ENCODE data around the gene TUSC7. TPM values are rescaled to one million over a fixed set of nuclear protein-coding genes. Genes with fewer than 3 reads are reported as not detected.

TUSC7 gene
- total and polyA plus RNA-seq, 2 experiments from 2014 or later = 0.21 TPM; not detected in 1

- Histone ChIP-seq H3K36me3 (ENCODE audit: low read depth) (no peaks in the 10 kb centered on the region), H3K27ac (no peak overlapping the region), H3K4me1 (ENCODE audit: insufficient read depth) (no peaks in the 10 kb centered on the region), H2AFZ (no peak overlapping the region), H3F3A (ENCODE audit: insufficient read depth) (no peaks in the 10 kb centered on the region), H4K20me1 (ENCODE audit: insufficient read depth) (no peaks in the 10 kb centered on the region), H3K9me2 (ENCODE audit: insufficient read depth) (no peaks in the 10 kb centered on the region), H3K4me2 (ENCODE audit: unreplicated experiment) (no peak overlapping the region), H3K9ac (no peak overlapping the region), H3K4me3 (no peak overlapping the region), H3K27me3 (replicated peaks; ENCODE audit: insufficient read depth) (no peaks in the 10 kb centered on the region), H3K9me3 (ENCODE audit: low read depth) (no peaks in the 10 kb centered on the region), H3K79me2 (ENCODE audit: insufficient read depth) (no peaks in the 10 kb centered on the region)
- in situ Hi-C loops (cut with MboI) = no loop called here
- no peak for DNase-seq
- TF ChIP-seq EZH2phosphoT487 (IDR thresholded peaks at IDR 0.05; ENCODE audit: insufficient read depth, low read depth) (no peak), EZH2 (IDR thresholded peaks at IDR 0.05; ENCODE audit: insufficient read depth, poor library complexity, severe bottlenecking) (no peak)
Observed at GRCh38 chr3:116701070-116701469, 8.5 kb upstream of the TUSC7 start.

- no peak overlapping the region for H3K4me2 ChIP-seq (ENCODE audit: unreplicated experiment)
- H3K36me3 ChIP-seq (ENCODE audit: low read depth) = no peaks in the 10 kb centered on the region
- no peak overlapping the region for H3K4me3 ChIP-seq
- H3F3A ChIP-seq (ENCODE audit: insufficient read depth) = no peaks in the 10 kb centered on the region
- TF ChIP-seq EZH2 (IDR thresholded peaks at IDR 0.05; ENCODE audit: insufficient read depth, poor library complexity, severe bottlenecking) = no peak
- no peak for TF ChIP-seq EZH2phosphoT487 (IDR thresholded peaks at IDR 0.05; ENCODE audit: insufficient read depth, low read depth)
- no peak for DNase-seq
- in situ Hi-C loops (cut with MboI) = no loop called here
- no peaks in the 10 kb centered on the region for H3K9me2 ChIP-seq (ENCODE audit: insufficient read depth)
- H3K9me3 ChIP-seq (ENCODE audit: low read depth) = no peaks in the 10 kb centered on the region
- H3K79me2 ChIP-seq (ENCODE audit: insufficient read depth) = no peaks in the 10 kb centered on the region
- H3K9ac ChIP-seq = no peak overlapping the region
- WGBS, 2 experiments (ENCODE audit: low coverage in 1 of 2, low lambda C conversion rate in 2 of 2, missing lambda C conversion rate in 2 of 2) = 33 to 38% methylated on average over 4 of the region's 4 CpGs
- no peaks in the 10 kb centered on the region for H3K27me3 ChIP-seq (replicated peaks; ENCODE audit: insufficient read depth)
- H3K4me1 ChIP-seq (ENCODE audit: insufficient read depth) = no peaks in the 10 kb centered on the region
- H4K20me1 ChIP-seq (ENCODE audit: insufficient read depth) = no peaks in the 10 kb centered on the region
- H2AFZ ChIP-seq = no peak overlapping the region
- H3K27ac ChIP-seq = no peak overlapping the region
Observed at GRCh38 chr3:116702334-116702733, 7.2 kb upstream of the TUSC7 start.

GRCh38 chr3:116707531-116707930 lies 2.0 kb upstream of the TUSC7 start:
- TF ChIP-seq EZH2phosphoT487 (IDR thresholded peaks at IDR 0.05; ENCODE audit: insufficient read depth, low read depth) (no peak), EZH2 (IDR thresholded peaks at IDR 0.05; ENCODE audit: insufficient read depth, poor library complexity, severe bottlenecking) (no peak)
- DNase-seq = no peak
- Histone ChIP-seq H3F3A (ENCODE audit: insufficient read depth) (no peaks in the 10 kb centered on the region), H3K4me3 (no peak overlapping the region), H3K9me2 (ENCODE audit: insufficient read depth) (no peaks in the 10 kb centered on the region), H3K36me3 (ENCODE audit: low read depth) (no peaks in the 10 kb centered on the region), H3K27me3 (replicated peaks; ENCODE audit: insufficient read depth) (no peaks in the 10 kb centered on the region), H4K20me1 (ENCODE audit: insufficient read depth) (no peaks in the 10 kb centered on the region), H3K9ac (no peak overlapping the region), H3K4me1 (ENCODE audit: insufficient read depth) (no peaks in the 10 kb centered on the region), H3K4me2 (ENCODE audit: unreplicated experiment) (no peak overlapping the region), H3K79me2 (ENCODE audit: insufficient read depth) (no peaks in the 10 kb centered on the region), H3K9me3 (ENCODE audit: low read depth) (no peaks in the 10 kb centered on the region), H3K27ac (no peak overlapping the region), H2AFZ (no peak overlapping the region)
- 90 to 92% methylated on average over 3 of the region's 3 CpGs for WGBS, 2 experiments (ENCODE audit: low coverage in 1 of 2, low lambda C conversion rate in 2 of 2, missing lambda C conversion rate in 2 of 2)
- in situ Hi-C loops (cut with MboI) = no loop called here

- DNase-seq = no peak
- H3K9me3 ChIP-seq (ENCODE audit: low read depth) = no peaks in the 10 kb centered on the region
- H2AFZ ChIP-seq = no peak overlapping the region
- in situ Hi-C loops (cut with MboI) = no loop called here
- H3K4me2 ChIP-seq (ENCODE audit: unreplicated experiment) = no peak overlapping the region
- H3K79me2 ChIP-seq (ENCODE audit: insufficient read depth) = no peaks in the 10 kb centered on the region
- no peaks in the 10 kb centered on the region for H3K36me3 ChIP-seq (ENCODE audit: low read depth)
- no peak overlapping the region for H3K9ac ChIP-seq
- 50 to 53% methylated on average over 4 of the region's 4 CpGs for WGBS, 2 experiments (ENCODE audit: low coverage in 1 of 2, low lambda C conversion rate in 2 of 2, missing lambda C conversion rate in 2 of 2)
- no peak for TF ChIP-seq EZH2phosphoT487 (IDR thresholded peaks at IDR 0.05; ENCODE audit: insufficient read depth, low read depth)
- no peak for TF ChIP-seq EZH2 (IDR thresholded peaks at IDR 0.05; ENCODE audit: insufficient read depth, poor library complexity, severe bottlenecking)
- no peak overlapping the region for H3K27ac ChIP-seq
- H3K4me1 ChIP-seq (ENCODE audit: insufficient read depth) = no peaks in the 10 kb centered on the region
- H4K20me1 ChIP-seq (ENCODE audit: insufficient read depth) = no peaks in the 10 kb centered on the region
- 0 out of 2 replicates have a peak, but pooled peaks cover 2% of the 10 kb centered on the region for H3K9me2 ChIP-seq (ENCODE audit: insufficient read depth)
- no peaks in the 10 kb centered on the region for H3K27me3 ChIP-seq (replicated peaks; ENCODE audit: insufficient read depth)
- H3K4me3 ChIP-seq = no peak overlapping the region
- H3F3A ChIP-seq (ENCODE audit: insufficient read depth) = no peaks in the 10 kb centered on the region
Observed at GRCh38 chr3:116716490-116716889, 6.9 kb downstream of the TUSC7 start.

- no peaks in the 10 kb centered on the region for H4K20me1 ChIP-seq (ENCODE audit: insufficient read depth)
- no peak for DNase-seq
- no peak overlapping the region for H3K4me3 ChIP-seq
- H3K4me2 ChIP-seq (ENCODE audit: unreplicated experiment) = no peak overlapping the region
- TF ChIP-seq EZH2 (IDR thresholded peaks at IDR 0.05; ENCODE audit: insufficient read depth, poor library complexity, severe bottlenecking) (no peak), EZH2phosphoT487 (IDR thresholded peaks at IDR 0.05; ENCODE audit: insufficient read depth, low read depth) (no peak)
- H3K36me3 ChIP-seq (ENCODE audit: low read depth) = no peaks in the 10 kb centered on the region
- no peak overlapping the region for H3K9ac ChIP-seq
- 0 out of 2 replicates have a peak, but pooled peaks cover 2% of the 10 kb centered on the region for H3K9me2 ChIP-seq (ENCODE audit: insufficient read depth)
- H3K4me1 ChIP-seq (ENCODE audit: insufficient read depth) = no peaks in the 10 kb centered on the region
- H3K27ac ChIP-seq = no peak overlapping the region
- 80 to 94% methylated on average over 1 of the region's 1 CpG for WGBS, 2 experiments (ENCODE audit: low coverage in 1 of 2, low lambda C conversion rate in 2 of 2, missing lambda C conversion rate in 2 of 2)
- in situ Hi-C loops (cut with MboI) = no loop called here
- H2AFZ ChIP-seq = no peak overlapping the region
- H3K27me3 ChIP-seq (replicated peaks; ENCODE audit: insufficient read depth) = no peaks in the 10 kb centered on the region
- no peaks in the 10 kb centered on the region for H3F3A ChIP-seq (ENCODE audit: insufficient read depth)
- H3K79me2 ChIP-seq (ENCODE audit: insufficient read depth) = no peaks in the 10 kb centered on the region
- H3K9me3 ChIP-seq (ENCODE audit: low read depth) = no peaks in the 10 kb centered on the region
Observed at GRCh38 chr3:116717566-116717965, 8.0 kb downstream of the TUSC7 start.

All from GM23248 (cell line).